OCI-M2 (cell line): ENCODE data around the gene OR2W1.
A peak's percentile ranks its signal among the peaks of the same experiment; 100 is the strongest.

Experiments
- DNase-seq: peaks from one replicate; lab custom pipeline; 2025; ENCODE audit not compliant: unreplicated experiment; lab: John Stamatoyannopoulos, UW

The OR2W1 gene, protein sequence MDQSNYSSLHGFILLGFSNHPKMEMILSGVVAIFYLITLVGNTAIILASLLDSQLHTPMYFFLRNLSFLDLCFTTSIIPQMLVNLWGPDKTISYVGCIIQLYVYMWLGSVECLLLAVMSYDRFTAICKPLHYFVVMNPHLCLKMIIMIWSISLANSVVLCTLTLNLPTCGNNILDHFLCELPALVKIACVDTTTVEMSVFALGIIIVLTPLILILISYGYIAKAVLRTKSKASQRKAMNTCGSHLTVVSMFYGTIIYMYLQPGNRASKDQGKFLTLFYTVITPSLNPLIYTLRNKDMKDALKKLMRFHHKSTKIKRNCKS

GRCh38 chr6:29045075-29045474, at the start of gene OR2W1:
Gene OR2W1 (minus strand): TSS chr6:29045175. CDS start chr6:29045175, 0 bp downstream.
- no peak for DNase-seq

GRCh38 chr6:29092957-29093356, 48.0 kb upstream of the OR2W1 start:
- DNase-seq: no peak

- DNase-seq: no peak
Measured at GRCh38 chr6:29087213-29087612, 42.2 kb upstream of the OR2W1 start, which contains the start of gene OR2B3. Gene OR2B3 (minus strand): TSS chr6:29087313. CDS start chr6:29087248, 65 bp downstream.

DNA sequence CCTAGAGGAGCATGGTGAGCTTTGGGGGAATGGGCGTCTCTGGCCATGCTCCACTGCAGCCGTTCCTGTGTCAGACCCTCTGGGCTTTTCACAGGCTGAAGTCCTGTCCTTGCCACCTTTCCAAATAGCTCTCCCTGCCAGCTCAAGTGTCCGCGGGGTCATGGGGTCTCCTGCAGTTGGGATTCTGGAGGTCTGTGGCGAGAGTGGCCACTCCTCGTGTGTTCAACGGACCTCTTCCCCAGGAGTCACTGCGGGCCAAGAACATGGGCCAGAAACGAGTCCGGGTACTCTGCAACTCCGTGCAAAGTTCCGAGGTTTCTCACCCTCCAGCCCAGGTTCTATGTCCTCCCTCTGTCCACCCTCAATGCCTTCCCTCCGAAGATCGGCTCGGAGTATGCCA, 37.5 kb upstream of the OR2W1 start:
- DNase-seq: no peak

- no peak for DNase-seq
Measured at GRCh38 chr6:29081312-29081711, 36.3 kb upstream of the OR2W1 start.

- no peak for DNase-seq
Measured at GRCh38 chr6:29079203-29079602, 34.2 kb upstream of the OR2W1 start.

GRCh38 chr6:29071831-29072723, 27.1 kb upstream of the OR2W1 start:
- no peak for DNase-seq

DNA sequence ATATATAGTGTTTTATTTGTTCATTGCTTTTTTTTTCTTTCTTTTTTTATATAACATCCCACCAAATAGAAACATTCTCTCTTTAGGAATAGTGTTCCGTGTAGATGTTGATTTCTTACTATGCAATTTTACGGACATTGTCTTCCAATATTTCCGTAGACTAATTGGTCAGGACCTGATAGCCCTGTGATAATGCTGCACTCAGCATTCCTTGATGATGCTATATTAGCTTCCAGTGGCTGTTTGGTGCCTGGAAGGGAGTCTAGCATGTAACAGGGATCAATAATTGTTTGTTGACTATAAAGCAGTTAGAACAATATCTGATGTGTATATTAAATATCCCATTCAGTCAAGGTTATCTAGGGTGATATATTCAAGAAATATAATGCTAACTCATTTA, 6.7 kb upstream of the OR2W1 start:
- no peak for DNase-seq

DNA sequence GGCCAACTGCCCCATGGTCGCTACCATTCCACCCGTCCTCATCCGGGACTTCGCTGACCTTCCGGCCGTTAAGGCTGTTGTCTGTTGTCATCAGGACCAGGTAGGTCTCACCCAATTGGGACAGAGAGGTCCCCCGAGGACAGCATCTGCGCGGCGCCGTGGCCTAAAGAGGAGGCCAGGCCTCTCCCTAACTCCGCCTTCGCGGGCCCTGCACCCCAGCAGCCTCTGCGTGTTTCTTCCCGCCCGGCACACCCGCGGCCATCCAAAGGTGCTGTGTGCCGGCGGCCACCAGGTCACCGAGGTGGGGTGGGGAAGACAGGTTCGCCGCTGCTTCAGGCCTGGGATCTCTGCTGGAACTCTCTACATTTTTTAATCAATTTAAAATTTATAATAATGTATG, 9.0 kb downstream of the OR2W1 start:
- no peak for DNase-seq

GRCh38 chr6:29028821-29029220, 16.2 kb downstream of the OR2W1 start:
- DNase-seq: no peak

DNA sequence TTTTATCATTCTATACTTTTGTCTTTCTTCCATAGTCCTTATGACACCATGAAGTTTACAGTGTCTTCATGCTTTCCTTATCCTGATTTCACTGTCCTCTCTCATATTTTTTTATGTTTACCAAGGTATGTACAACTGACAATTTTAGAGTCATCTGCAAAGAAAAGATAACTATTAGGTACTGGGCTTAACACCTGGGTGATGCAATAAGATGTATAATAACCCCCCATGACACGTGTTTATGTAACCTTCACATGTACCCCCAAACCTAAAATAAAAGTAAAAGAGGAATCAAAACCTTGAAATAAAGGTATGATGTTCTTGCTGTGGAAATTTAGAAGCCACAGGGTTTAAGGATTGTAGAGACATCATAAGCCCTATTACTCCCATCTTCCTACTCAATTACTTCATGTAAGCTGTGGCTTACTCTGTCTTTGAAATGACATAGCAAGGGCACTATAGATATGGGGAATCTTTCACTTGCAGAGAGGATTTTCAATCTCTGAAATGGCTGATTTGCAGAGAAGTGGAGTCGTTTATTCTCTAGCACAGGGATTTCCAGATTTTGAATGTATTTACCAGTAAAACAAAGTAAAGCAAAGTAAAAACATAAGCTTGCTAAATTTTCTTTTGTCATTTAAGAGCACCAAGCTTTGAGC, 18.9 kb downstream of the OR2W1 start:
- no peak for DNase-seq

DNA sequence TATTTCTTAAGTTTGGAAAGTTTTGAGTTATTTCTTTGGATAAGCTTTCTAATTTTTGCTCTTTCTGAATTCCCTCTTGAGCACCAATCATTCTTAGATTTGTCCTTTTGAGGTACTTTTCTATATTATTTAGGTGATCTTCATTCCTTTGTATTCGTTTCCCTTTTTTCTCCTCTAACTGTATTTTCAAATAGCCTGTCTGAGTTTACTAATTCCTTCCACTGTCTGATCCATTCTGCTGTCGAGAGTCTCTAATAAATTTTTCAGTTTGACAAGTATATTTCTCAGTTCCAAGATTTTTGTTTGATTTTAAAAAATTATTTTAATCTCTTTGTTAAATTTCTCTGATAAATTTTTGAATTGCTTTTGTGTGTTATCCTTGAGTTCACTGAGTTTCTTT, 23.5 kb downstream of the OR2W1 start:
- no peak for DNase-seq

DNA sequence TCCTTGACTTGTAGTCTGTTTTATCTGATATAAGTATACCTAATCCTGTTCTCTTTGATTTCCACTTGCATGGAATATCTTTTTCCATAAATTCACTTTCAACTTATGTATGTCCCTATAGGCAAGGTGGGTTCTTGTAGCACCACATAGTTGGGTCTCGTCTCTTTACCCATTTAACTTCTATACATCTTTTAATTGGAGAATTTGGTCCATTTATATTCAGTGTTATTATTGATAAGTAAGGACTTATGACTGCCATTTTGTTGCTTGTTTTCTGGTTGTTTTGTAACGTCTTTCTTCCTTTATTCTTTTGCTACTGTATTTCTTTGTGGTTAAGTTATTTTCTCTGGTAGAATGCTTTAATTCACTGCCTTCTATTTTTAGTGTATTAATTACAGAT, 25.3 kb downstream of the OR2W1 start:
- DNase-seq: no peak

DNA sequence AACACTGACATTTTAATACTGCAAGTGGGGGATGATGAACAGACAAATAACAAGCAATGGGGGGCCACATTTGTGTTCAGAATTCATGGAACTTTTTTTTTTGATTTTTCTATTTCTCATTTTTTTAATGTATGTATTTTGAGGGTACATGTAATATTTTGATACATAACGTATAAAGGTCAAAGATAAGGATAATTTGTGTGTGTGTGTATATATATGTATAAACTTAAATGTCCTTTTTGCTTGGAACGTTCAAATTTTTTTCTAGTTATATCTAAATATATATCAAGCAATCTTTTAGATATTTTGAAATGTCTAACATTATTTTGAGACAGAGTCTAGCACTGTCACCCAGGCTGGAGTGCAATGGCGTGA, 27.6 kb downstream of the OR2W1 start:
- no peak for DNase-seq

DNA sequence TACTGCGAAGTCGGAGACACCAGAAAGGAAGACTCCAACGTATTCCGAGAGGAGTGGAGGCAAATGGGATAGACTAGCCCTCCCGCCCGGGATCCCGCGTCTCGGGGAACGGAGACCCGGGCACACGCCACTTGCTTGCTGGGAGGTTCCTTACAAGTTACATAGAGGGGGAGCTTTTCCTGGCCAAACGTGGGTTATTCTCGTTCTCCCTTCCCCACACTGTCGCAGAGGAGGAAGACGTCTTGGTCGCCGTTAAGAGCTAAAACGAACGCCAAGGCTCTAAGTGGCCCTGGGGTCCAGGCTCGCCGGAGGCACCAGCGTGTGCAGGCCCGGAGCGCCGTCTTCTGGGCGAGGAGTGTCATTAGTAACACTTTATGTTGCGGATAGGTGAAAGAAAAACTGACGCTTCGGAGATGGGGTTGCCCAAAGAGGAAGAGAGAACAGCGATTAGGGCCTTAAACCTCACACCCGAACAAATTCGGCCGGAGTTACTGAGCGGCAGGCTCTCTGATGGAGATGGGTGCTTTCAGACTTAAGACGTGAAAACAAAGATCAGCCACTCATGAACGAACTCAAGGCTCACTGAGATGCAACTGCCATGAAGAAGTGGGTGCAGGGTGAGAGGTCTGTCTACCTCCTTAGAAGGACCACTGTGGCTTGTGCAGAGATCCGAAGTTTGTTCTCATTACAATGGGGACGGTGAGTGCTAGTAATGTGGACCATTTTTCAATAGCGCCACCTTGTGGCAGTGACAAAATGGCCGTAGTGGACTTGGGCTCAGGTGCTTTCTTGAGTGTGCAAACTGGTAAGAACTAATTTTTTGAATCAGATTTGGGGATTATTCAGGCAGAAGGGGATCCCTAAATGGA, 28.2 kb downstream of the OR2W1 start:
- DNase-seq: peak; percentile 93

GRCh38 chr6:29014729-29015608, 30.0 kb downstream of the OR2W1 start:
- no peak for DNase-seq

- peak; percentile 83 for DNase-seq
Measured at GRCh38 chr6:29011276-29011734, 33.7 kb downstream of the OR2W1 start.

DNA sequence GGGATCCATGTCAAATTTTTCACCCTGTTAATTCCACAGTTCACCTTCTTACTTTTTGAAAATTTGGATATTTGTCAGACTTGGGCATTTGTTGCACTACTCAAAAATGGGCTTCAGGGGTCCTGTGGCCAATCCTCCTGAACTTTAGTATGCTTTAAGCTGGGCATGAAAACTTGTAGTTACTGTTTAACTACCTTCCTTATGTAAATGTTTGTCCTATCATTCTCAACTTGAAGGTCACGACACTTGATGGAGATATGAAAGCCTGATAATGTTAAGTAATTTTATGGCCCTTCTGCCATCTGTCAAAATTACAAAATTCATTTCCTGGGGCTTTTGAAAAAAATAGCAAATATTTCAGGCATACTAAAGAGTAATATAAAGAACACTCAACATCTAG, 35.6 kb downstream of the OR2W1 start:
- DNase-seq: no peak

- DNase-seq: no peak
Measured at GRCh38 chr6:29008089-29008488, 36.9 kb downstream of the OR2W1 start.
